Heart right ventricle (tissue), 16 donors: ENCODE data around the gene PTCH2. TPM values are rescaled to one million over a fixed set of nuclear protein-coding genes. Genes with fewer than 3 reads are reported as not detected.
A peak's percentile ranks its signal among the peaks of the same experiment; 100 is the strongest.

Experiments
- ATAC-seq, 8 donors: fragments of 200-7000 bp; cut with Tn5 transposase; one replicate each; pipeline ENCODE4 v1.9.1; 2020; ENCODE audit warnings: mild to moderate bottlenecking in 8 of 8, moderate library complexity in 8 of 8, moderate number of reproducible peaks in 1 of 8
- DNase-seq, 2 donors: peaks; one replicate each; pipeline ENCODE4 v3.0.0-alpha.2; 2020
- H3K27ac ChIP-seq, 10 donors: fragments of 200-600 bp; sonication (generic) in 2 of 10; one replicate each; pipeline versions ENCODE4 v1.5.0 to v1.8.0; 2020 to 2022; ENCODE audit warnings: mild to moderate bottlenecking in 3 of 10
- H3K27me3 ChIP-seq, 7 donors: fragments of 200-600 bp; one replicate each; pipeline ENCODE4 v1.8.0; 2021 to 2022; ENCODE audit warnings: mild to moderate bottlenecking in 2 of 7
- H3K36me3 ChIP-seq, 9 donors: fragments of 200-600 bp; sonication (generic) in 1 of 9; one replicate each; pipeline versions ENCODE4 v1.5.0 to v1.8.0; 2020 to 2022; ENCODE audit warnings: mild to moderate bottlenecking in 2 of 9
- H3K4me1 ChIP-seq, 9 donors: fragments of 200-600 bp; sonication (generic) in 1 of 9; one replicate each; pipeline versions ENCODE4 v1.5.0 to v1.8.0; 2020 to 2022; ENCODE audit warnings: mild to moderate bottlenecking in 4 of 9
- H3K4me3 ChIP-seq, 10 donors: fragments of 200-600 bp; sonication (generic) in 2 of 10; one replicate each; pipeline versions ENCODE4 v1.5.0 to v1.8.0; 2020 to 2022; ENCODE audit warnings: mild to moderate bottlenecking in 7 of 10, moderate library complexity in 2 of 10
- H3K9me3 ChIP-seq, 11 donors: fragments of 200-600 bp in 10 of 11; sonication (generic) in 2 of 11; one replicate each; pipeline versions ENCODE4 v1.5.0 to v1.8.0; 2013 to 2022; ENCODE audit warnings: mild to moderate bottlenecking in 2 of 11, control low read depth in 1 of 11, moderate library complexity in 1 of 11
- CTCF ChIP-seq, 9 donors: fragments of 200-600 bp; sonication (generic) in 2 of 9; IDR thresholded peaks; one replicate each; pipeline versions ENCODE4 v1.5.0 to v1.8.0; 2021 to 2022; ENCODE audit warnings: antibody characterized with exemption in 9 of 9, mild to moderate bottlenecking in 5 of 9, moderate library complexity in 1 of 9
- WGBS, 2 donors: extraction: QIAGEN DNeasy Blood & Tissue Kit; methylation state at CpG; one replicate each; pipeline ENCODE4 v1.1.7; 2013; ENCODE audit warnings: inconsistent platforms in 1 of 2; 5-methylcytosine and 5-hydroxymethylcytosine counted together
- intact Hi-C, 10 donors: fragments of 100-400 bp; cut with DNase I; formaldehyde crosslinking; loops; one replicate each; pipeline versions ENCODE4 v1.11.1 to v1.14.2; 2022
- polyA plus RNA-seq, 2 donors: library from polyadenylated mRNA; stranded (reverse); fragments of 200-250 nt; gene quantifications; one replicate each; pipeline ENCODE4 v1.2.3, GENCODE V29; 2013
- total RNA-seq, 10 donors: library from RNA; stranded (reverse); fragmentation: NEBNext Ultra II Directional in 3 of 10; extraction: Animal tissue kit (Norgen Biotek cat#: 25700) in 3 of 10; gene quantifications; one replicate each; pipeline versions ENCODE4 v1.2.1 to v1.2.4, GENCODE V29; 2021 to 2023
- donor health status: Arrhythmogenic right ventricular cardiomyopathy.
- donor health status: ischemic (EF 13 %, LVEDD 7.1; RV severe dilation, severe dysfunction).
- donor health status: healthy with polysubstance abuse.
- donor health status: DM: no; HTN: yes; CAD: no.
- donor health status: DM: no; HTN: no; CAD: no.
- donor health status: ischemic (EF 25% LVEDD 6.9; RV normal size, moderate dysfunction).
- donor health status: ischemic (EF 25% LVEDD 5.7; RV mildly dilated, moderate dysfunction).
- donor health status: healthy.
- donor health status: DM: yes; HTN: yes; CAD: no.
- donor health status: Ischemic cardiomyopathy.
- donor health status: ischemic (EF 35%, LVEDD 5.7; RV mildly dilated, moderate dysfunction).
- donor health status: nonischemic (EF 11% LVEDD 7.7; RV severe dilation, severe dysfunction).
- donor health status: DM: yes; HTN: yes; CAD: no.
- donor health status: PGD.
- donor health status: ischemic (EF 29% LVEDD 5.4; RV normal size, mild dysfunction).
- donor health status: nonischemic (EF 23%, LVEDD 6.1; RV moderate dilation, normal function).

The PTCH2 gene
- total and polyA plus RNA-seq, 12 donors: 0.25 to 1.1 (median 0.44) TPM

GRCh38 chr1:44803312-44804095, 39.5 kb downstream of the PTCH2 start:
- Histone ChIP-seq H3K27ac (peak overlapping the region in 9 of 10 donors; percentile 47 to 100 (median 97)), H3K27me3 (no peaks in the 10 kb centered on the region), H3K9me3 (no peaks in the 10 kb centered on the region), H3K36me3 (peaks cover 0 to 48% (median 23%) of the 10 kb centered on the region in 9 donors), H3K4me1 (peaks cover 35 to 84% (median 76%) of the 10 kb centered on the region in 9 donors), H3K4me3 (peak overlapping the region in 3 of 10 donors; percentile 3 to 98 (median 88))
- WGBS, 2 donors: 84 to 87% methylated on average over 13 of the region's 13 CpGs
- DNase-seq (no peak), ATAC-seq (no peak)
- no peak for TF ChIP-seq CTCF (IDR thresholded peaks at IDR 0.05)
- intact Hi-C loops: loop anchor here in 1 of 10 donors (5.0 kb wide), 1 partner anchor 34 kb away; no protein-coding TSS in a partner anchor

GRCh38 chr1:44803062-44803311, 40.1 kb downstream of the PTCH2 start:
- H3K4me1 ChIP-seq: peaks cover 32 to 78% (median 70%) of the 10 kb centered on the region in 9 donors
- no peak for DNase-seq
- H3K27ac ChIP-seq: peak overlapping the region in 9 of 10 donors; percentile 47 to 100 (median 97)
- peaks cover 0 to 48% (median 23%) of the 10 kb centered on the region in 9 donors for H3K36me3 ChIP-seq
- H3K9me3 ChIP-seq: no peaks in the 10 kb centered on the region
- 89 to 92% methylated on average over 9 of the region's 9 CpGs for WGBS, 2 donors
- H3K4me3 ChIP-seq: peak overlapping the region in 5 of 10 donors; percentile 77 to 98 (median 89)
- intact Hi-C loops: loop anchor here in 1 of 10 donors (5.0 kb wide), 1 partner anchor 34 kb away; no protein-coding TSS in a partner anchor
- H3K27me3 ChIP-seq: no peaks in the 10 kb centered on the region
- TF ChIP-seq CTCF (IDR thresholded peaks at IDR 0.05): no peak
- no peak for ATAC-seq

GRCh38 chr1:44802306-44803061, 40.6 kb downstream of the PTCH2 start:
- Histone ChIP-seq H3K4me3 (peak overlapping the region in 9 of 10 donors; percentile 64 to 98 (median 89)), H3K9me3 (no peaks in the 10 kb centered on the region), H3K36me3 (peaks cover 0 to 48% (median 23%) of the 10 kb centered on the region in 9 donors), H3K4me1 (peaks cover 28 to 73% (median 66%) of the 10 kb centered on the region in 9 donors), H3K27ac (peak overlapping the region in 9 of 10 donors; percentile 47 to 100 (median 97)), H3K27me3 (no peaks in the 10 kb centered on the region)
- DNase-seq (no peak), ATAC-seq (no peak)
- WGBS, 2 donors: 78 to 83% methylated on average over 13 of the region's 13 CpGs
- intact Hi-C loops: loop anchor here in 1 of 10 donors (5.0 kb wide), 1 partner anchor 35 kb away; no protein-coding TSS in a partner anchor
- no peak for TF ChIP-seq CTCF (IDR thresholded peaks at IDR 0.05)
